Right lobe of liver (tissue), 4 donors: Measurements from ENCODE around the gene DCTPP1.

Experiments used
- CTCF ChIP-seq, 4 donors: fragments of 200-600 bp in 3 of 4; fragments of 450-650 bp in 1 of 4; IDR thresholded peaks; one replicate each; pipeline versions ENCODE4 v1.5.1 to v1.8.0; 2016 to 2022; ENCODE audit warnings: antibody characterized with exemption in 4 of 4, mild to moderate bottlenecking in 2 of 4
- POLR2A ChIP-seq: fragments of 450-650 bp; IDR thresholded peaks from one replicate; pipeline ENCODE4 v1.6.1; 2017; ENCODE audit warnings: antibody characterized with exemption, mild to moderate bottlenecking
- donor health status: DM: no; HTN: no; CAD: no.
- donor health status: DM: no; HTN: no; CAD: no.
- donor health status: DM: no; HTN: yes; CAD: no.

GRCh38 chr16:30407804-30408534, 21.9 kb downstream of the DCTPP1 start:
- TF ChIP-seq CTCF (IDR thresholded peaks at IDR 0.05) = no peak
- no peak for TF ChIP-seq POLR2A
